OCI-LY3 (cell line): Measurements from ENCODE around the gene SIGMAR1.

Experiments
- EZH2phosphoT487 ChIP-seq: fragments of 200-600 bp; shearing (Covaris generic); IDR thresholded peaks from 2 replicates; pipeline ENCODE4 v1.6.1; 2018; ENCODE audit warnings: antibody characterized with exemption, mixed run types, low read depth
- TF ChIP-seq, protein P1 (sequence below): fragments of 200-600, 300-600 bp; sonication (generic); IDR thresholded peaks from 2 replicates; pipeline ENCODE4 v1.5.1; 2014; ENCODE audit warnings: antibody characterized with exemption, low read length, low read depth

- TF ChIP-seq, protein P1, sequence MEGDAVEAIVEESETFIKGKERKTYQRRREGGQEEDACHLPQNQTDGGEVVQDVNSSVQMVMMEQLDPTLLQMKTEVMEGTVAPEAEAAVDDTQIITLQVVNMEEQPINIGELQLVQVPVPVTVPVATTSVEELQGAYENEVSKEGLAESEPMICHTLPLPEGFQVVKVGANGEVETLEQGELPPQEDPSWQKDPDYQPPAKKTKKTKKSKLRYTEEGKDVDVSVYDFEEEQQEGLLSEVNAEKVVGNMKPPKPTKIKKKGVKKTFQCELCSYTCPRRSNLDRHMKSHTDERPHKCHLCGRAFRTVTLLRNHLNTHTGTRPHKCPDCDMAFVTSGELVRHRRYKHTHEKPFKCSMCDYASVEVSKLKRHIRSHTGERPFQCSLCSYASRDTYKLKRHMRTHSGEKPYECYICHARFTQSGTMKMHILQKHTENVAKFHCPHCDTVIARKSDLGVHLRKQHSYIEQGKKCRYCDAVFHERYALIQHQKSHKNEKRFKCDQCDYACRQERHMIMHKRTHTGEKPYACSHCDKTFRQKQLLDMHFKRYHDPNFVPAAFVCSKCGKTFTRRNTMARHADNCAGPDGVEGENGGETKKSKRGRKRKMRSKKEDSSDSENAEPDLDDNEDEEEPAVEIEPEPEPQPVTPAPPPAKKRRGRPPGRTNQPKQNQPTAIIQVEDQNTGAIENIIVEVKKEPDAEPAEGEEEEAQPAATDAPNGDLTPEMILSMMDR, result peak; percentile 82
- TF ChIP-seq EZH2phosphoT487, result no peak
Measured at GRCh38 chr9:34612788-34613390, 24.7 kb downstream of the SIGMAR1 start.
